Stimulated activated CD8-positive, alpha-beta memory T cell treated with anti-CD3 and anti-CD28 coated beads, Interleukin-4, amount 100 ng/mL, for 24 hours (primary cell): Measurements from ENCODE around the gene MKNK2.
A peak's percentile ranks its signal among the peaks of the same experiment; 100 is the strongest.
"Not testable (repeated sequence)": the region's sequence is repeated elsewhere in the genome, so short reads cannot be mapped to it uniquely, and the experiment has no call there.

ENCODE experiments used
- DNase-seq: peaks from one replicate; pipeline ENCODE4 v3.0.0-alpha.2; 2020; ENCODE audit warnings: low read depth

Gene MKNK2

GRCh38 chr19:2043961-2044708, 6.9 kb downstream of the MKNK2 start:
- no peak for DNase-seq

GRCh38 chr19:2043251-2043641, 7.8 kb downstream of the MKNK2 start:
- DNase-seq = no peak

GRCh38 chr19:2042485-2043250, 8.4 kb downstream of the MKNK2 start:
- DNase-seq = no peak

- peak; percentile 99 for DNase-seq
These were observed 9.2 kb downstream of the MKNK2 start for GRCh38 chr19:2041683-2042484.

- no peak for DNase-seq
These were observed 9.7 kb downstream of the MKNK2 start for GRCh38 chr19:2041433-2041682.

- no peak for DNase-seq
These were observed 10.2 kb downstream of the MKNK2 start for GRCh38 chr19:2040647-2041432.

- DNase-seq = no peak
These were observed 10.9 kb downstream of the MKNK2 start for GRCh38 chr19:2039959-2040646.

- DNase-seq = no peak
These were observed 11.7 kb downstream of the MKNK2 start for GRCh38 chr19:2039089-2039958.

- no peak for DNase-seq
These were observed 12.6 kb downstream of the MKNK2 start for GRCh38 chr19:2038284-2039088.

GRCh38 chr19:2037651-2038255, 13.3 kb downstream of the MKNK2 start:
- no peak for DNase-seq

- no peak for DNase-seq
These were observed 14.6 kb downstream of the MKNK2 start for GRCh38 chr19:2036424-2036823.

GRCh38 chr19:2035590-2035991, 15.5 kb downstream of the MKNK2 start:
- no peak for DNase-seq

GRCh38 chr19:2034729-2035589, 16.1 kb downstream of the MKNK2 start:
- DNase-seq = peak; percentile 35

GRCh38 chr19:2034253-2034652, 16.8 kb downstream of the MKNK2 start:
- not testable (repeated sequence) for DNase-seq

- DNase-seq = no peak
These were observed 17.3 kb downstream of the MKNK2 start for GRCh38 chr19:2033825-2034159.

- no peak for DNase-seq
These were observed 17.8 kb downstream of the MKNK2 start for GRCh38 chr19:2033115-2033824.

GRCh38 chr19:2032296-2032941, 18.6 kb downstream of the MKNK2 start:
- no peak for DNase-seq
